ENCODE results near the gene MBD2. TPM values are rescaled to one million over a fixed set of nuclear protein-coding genes. Genes with fewer than 3 reads are reported as not detected.
"Not testable (repeated sequence)": the region's sequence is repeated elsewhere in the genome, so short reads cannot be mapped to it uniquely, and the experiment has no call there.

Gene MBD2
- total and polyA plus RNA-seq, 4 donors: 9.2 to 16.2 (median 11.4) TPM

DNA sequence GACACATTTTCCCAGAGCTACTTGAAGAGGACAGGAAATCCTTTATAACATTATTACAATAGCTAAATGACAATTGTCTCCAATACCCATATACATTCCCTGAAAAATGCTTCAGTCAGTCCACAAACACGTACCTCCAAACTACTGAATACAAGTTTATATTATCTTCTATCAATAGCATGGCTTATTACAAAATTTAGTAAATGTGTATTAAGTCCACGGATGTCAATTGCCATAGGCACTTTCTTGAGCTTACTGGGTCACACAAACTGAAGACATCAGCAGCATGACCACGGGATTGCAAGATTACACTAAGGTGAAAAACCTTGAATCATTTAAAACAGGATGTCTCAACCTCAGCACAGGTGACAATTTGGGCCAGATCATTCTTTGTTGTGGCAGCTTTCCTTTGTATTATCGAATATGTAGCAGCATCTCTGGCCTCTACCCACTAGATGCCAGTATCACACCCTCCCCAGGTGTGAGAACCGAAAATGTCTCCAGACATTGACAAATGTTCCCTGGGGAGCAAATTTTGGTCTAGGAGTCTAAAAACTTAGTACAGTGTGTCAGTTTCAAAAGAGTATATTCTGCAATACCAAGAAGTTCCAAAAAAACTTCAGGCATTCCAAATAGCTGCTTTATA, 1.4 kb downstream of the MBD2 start:
- peak overlapping the region; percentile 56 to 98 (median 77) for H3K4me3 ChIP-seq (ENCODE audit: low read depth in 1 of 3, low read length in 3 of 3)
- H3K36me3 ChIP-seq (ENCODE audit: control insufficient read depth in 4 of 4, insufficient read depth in 3 of 4, low read depth in 1 of 4, low read length in 3 of 4): no peaks in the 10 kb centered on the region
- TF ChIP-seq FOXA2 (IDR thresholded peaks at IDR 0.05) (no peak), CTCF (IDR thresholded peaks at IDR 0.05; ENCODE audit: low read depth, low read length, missing input control) (peak; percentile 18), RAD21 (IDR thresholded peaks at IDR 0.05) (peak; percentile 74)
- TF ChIP-seq, protein P1, sequence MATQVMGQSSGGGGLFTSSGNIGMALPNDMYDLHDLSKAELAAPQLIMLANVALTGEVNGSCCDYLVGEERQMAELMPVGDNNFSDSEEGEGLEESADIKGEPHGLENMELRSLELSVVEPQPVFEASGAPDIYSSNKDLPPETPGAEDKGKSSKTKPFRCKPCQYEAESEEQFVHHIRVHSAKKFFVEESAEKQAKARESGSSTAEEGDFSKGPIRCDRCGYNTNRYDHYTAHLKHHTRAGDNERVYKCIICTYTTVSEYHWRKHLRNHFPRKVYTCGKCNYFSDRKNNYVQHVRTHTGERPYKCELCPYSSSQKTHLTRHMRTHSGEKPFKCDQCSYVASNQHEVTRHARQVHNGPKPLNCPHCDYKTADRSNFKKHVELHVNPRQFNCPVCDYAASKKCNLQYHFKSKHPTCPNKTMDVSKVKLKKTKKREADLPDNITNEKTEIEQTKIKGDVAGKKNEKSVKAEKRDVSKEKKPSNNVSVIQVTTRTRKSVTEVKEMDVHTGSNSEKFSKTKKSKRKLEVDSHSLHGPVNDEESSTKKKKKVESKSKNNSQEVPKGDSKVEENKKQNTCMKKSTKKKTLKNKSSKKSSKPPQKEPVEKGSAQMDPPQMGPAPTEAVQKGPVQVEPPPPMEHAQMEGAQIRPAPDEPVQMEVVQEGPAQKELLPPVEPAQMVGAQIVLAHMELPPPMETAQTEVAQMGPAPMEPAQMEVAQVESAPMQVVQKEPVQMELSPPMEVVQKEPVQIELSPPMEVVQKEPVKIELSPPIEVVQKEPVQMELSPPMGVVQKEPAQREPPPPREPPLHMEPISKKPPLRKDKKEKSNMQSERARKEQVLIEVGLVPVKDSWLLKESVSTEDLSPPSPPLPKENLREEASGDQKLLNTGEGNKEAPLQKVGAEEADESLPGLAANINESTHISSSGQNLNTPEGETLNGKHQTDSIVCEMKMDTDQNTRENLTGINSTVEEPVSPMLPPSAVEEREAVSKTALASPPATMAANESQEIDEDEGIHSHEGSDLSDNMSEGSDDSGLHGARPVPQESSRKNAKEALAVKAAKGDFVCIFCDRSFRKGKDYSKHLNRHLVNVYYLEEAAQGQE (IDR thresholded peaks at IDR 0.05): no peak
- 14% methylated on average over 5 of the region's 5 CpGs for WGBS
- peaks cover 11 to 29% (median 16%) of the 10 kb centered on the region in 4 donors for H3K4me1 ChIP-seq (ENCODE audit: control insufficient read depth in 4 of 4, insufficient read depth in 4 of 4, low read length in 3 of 4)
- H3K27me3 ChIP-seq (ENCODE audit: control insufficient read depth in 4 of 4, insufficient read depth in 4 of 4, low read length in 3 of 4): no peaks in the 10 kb centered on the region
- H3K27ac ChIP-seq (ENCODE audit: low read depth in 1 of 2, low read length in 2 of 2): peak overlapping the region; percentile 65 to 72
- DNase-seq (ENCODE audit: low spot score): no peak
- peak overlapping the region; percentile 33 to 45 for H3K9ac ChIP-seq (ENCODE audit: low read depth in 1 of 2, low read length in 2 of 2)
- H3K9me3 ChIP-seq (ENCODE audit: control insufficient read depth in 4 of 4, low read length in 3 of 4): no peaks in the 10 kb centered on the region

DNA sequence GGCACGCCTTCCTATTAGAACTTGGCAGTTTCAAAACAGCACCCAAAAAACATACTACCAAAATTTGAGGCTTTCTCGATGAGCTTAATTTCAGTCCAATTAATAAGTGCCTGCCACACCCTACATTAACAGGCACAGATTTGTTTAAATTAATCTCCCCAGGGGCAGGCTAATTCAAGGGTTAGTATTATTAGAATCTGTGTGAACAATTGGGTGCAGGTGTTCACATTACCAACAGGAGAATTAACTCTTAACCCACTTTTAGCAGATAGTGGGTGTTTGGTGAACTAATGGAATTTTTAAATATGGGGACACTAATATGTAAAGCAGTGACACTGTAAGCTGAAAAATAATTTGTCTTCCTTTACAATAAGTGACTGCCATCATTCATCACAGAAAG, 4.1 kb downstream of the MBD2 start:
- Histone ChIP-seq H3K27ac (ENCODE audit: low read depth in 1 of 2, low read length in 2 of 2) (no peak overlapping the region), H3K36me3 (ENCODE audit: control insufficient read depth in 4 of 4, insufficient read depth in 3 of 4, low read depth in 1 of 4, low read length in 3 of 4) (no peaks in the 10 kb centered on the region), H3K9ac (ENCODE audit: low read depth in 1 of 2, low read length in 2 of 2) (no peak overlapping the region), H3K4me1 (ENCODE audit: control insufficient read depth in 4 of 4, insufficient read depth in 4 of 4, low read length in 3 of 4) (peaks cover 11 to 34% (median 17%) of the 10 kb centered on the region in 4 donors), H3K27me3 (ENCODE audit: control insufficient read depth in 4 of 4, insufficient read depth in 4 of 4, low read length in 3 of 4) (no peaks in the 10 kb centered on the region), H3K9me3 (ENCODE audit: control insufficient read depth in 4 of 4, low read length in 3 of 4) (no peaks in the 10 kb centered on the region), H3K4me3 (ENCODE audit: low read depth in 1 of 3, low read length in 3 of 3) (no peak overlapping the region)
- TF ChIP-seq FOXA2 (IDR thresholded peaks at IDR 0.05) (no peak), JUND (IDR thresholded peaks at IDR 0.05) (no peak), NR2F2 (IDR thresholded peaks at IDR 0.05) (no peak), FOXA1 (IDR thresholded peaks at IDR 0.05) (no peak), RXRA (IDR thresholded peaks at IDR 0.05) (no peak), GABPA (IDR thresholded peaks at IDR 0.05 in 1 of 2, conservative IDR thresholded peaks at IDR 0.05 in 1 of 2) (no peak)
- TF ChIP-seq, protein P2, sequence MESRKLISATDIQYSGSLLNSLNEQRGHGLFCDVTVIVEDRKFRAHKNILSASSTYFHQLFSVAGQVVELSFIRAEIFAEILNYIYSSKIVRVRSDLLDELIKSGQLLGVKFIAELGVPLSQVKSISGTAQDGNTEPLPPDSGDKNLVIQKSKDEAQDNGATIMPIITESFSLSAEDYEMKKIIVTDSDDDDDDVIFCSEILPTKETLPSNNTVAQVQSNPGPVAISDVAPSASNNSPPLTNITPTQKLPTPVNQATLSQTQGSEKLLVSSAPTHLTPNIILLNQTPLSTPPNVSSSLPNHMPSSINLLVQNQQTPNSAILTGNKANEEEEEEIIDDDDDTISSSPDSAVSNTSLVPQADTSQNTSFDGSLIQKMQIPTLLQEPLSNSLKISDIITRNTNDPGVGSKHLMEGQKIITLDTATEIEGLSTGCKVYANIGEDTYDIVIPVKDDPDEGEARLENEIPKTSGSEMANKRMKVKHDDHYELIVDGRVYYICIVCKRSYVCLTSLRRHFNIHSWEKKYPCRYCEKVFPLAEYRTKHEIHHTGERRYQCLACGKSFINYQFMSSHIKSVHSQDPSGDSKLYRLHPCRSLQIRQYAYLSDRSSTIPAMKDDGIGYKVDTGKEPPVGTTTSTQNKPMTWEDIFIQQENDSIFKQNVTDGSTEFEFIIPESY (IDR thresholded peaks at IDR 0.05): no peak
- TF ChIP-seq, protein P1 (IDR thresholded peaks at IDR 0.05): no peak
- WGBS: 88% methylated on average over 2 of the region's 2 CpGs
- DNase-seq (ENCODE audit: low spot score): no peak

DNA sequence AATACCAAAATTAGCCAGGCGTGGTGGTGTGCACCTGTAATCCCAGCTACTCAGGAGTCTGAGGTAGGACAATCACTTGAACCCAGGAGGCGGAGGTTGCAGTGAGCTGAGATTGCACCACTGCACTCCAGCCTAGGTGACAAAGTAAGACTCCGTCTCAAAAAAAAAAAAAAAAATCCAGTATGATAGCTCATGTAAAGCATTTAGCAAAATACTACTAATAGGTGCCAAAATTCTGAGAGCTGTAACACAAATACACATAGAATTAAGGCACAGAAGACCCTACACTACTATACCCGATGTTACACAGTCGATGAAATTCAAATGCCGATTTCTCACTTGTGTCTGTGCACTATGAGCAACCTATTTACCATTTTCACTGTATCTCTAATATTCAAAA, 5.7 kb downstream of the MBD2 start:
- 94% methylated on average over 6 of the region's 6 CpGs for WGBS
- not testable (repeated sequence) for H3K27ac ChIP-seq (ENCODE audit: low read depth in 1 of 2, low read length in 2 of 2); H3K9ac ChIP-seq (ENCODE audit: low read depth in 1 of 2, low read length in 2 of 2); DNase-seq (ENCODE audit: low spot score); H3K9me3 ChIP-seq (ENCODE audit: control insufficient read depth in 4 of 4, low read length in 3 of 4); H3K27me3 ChIP-seq (ENCODE audit: control insufficient read depth in 4 of 4, insufficient read depth in 4 of 4, low read length in 3 of 4); H3K4me3 ChIP-seq (ENCODE audit: low read depth in 1 of 3, low read length in 3 of 3); H3K36me3 ChIP-seq (ENCODE audit: control insufficient read depth in 4 of 4, insufficient read depth in 3 of 4, low read depth in 1 of 4, low read length in 3 of 4)
- H3K4me1 ChIP-seq (ENCODE audit: control insufficient read depth in 4 of 4, insufficient read depth in 4 of 4, low read length in 3 of 4): peaks cover 7 to 28% (median 17%) of the 10 kb centered on the region in 4 donors

Measured in liver (tissue), 9 donors.